ENCODE data around the gene SLC26A5. TPM values are rescaled to one million over a fixed set of nuclear protein-coding genes. Genes with fewer than 3 reads are reported as not detected.

SLC26A5 gene
- total RNA-seq, 1 donor from 2014 or later: not detected

GRCh38 chr7:103398483-103399127 lies 47.4 kb downstream of the SLC26A5 start:
- no peak for TF ChIP-seq CTCF (conservative IDR thresholded peaks at IDR 0.05)
- DNase-seq (ENCODE audit: extremely low spot score, unreplicated experiment): no peak
- H3K36me3 Mint-ChIP-seq: no peaks in the 10 kb centered on the region
- H3K9me3 Mint-ChIP-seq: no peaks in the 10 kb centered on the region
- no peaks in the 10 kb centered on the region for H3K4me1 Mint-ChIP-seq (ENCODE audit: unreplicated experiment)
- H3K27me3 Mint-ChIP-seq: peaks cover 15% of the 10 kb centered on the region
- H3K4me3 Mint-ChIP-seq: no peak overlapping the region
- H3K27ac Mint-ChIP-seq: no peak overlapping the region

- Mint-ChIP-seq H3K36me3 (no peaks in the 10 kb centered on the region), H3K9me3 (no peaks in the 10 kb centered on the region)
- no peak for TF ChIP-seq CTCF (conservative IDR thresholded peaks at IDR 0.05)
Measured at GRCh38 chr7:103396471-103396870, 49.5 kb downstream of the SLC26A5 start.

GRCh38 chr7:103395071-103395470 lies 50.9 kb downstream of the SLC26A5 start:
- no peak overlapping the region for H3K27ac Mint-ChIP-seq
- H3K4me3 Mint-ChIP-seq: no peak overlapping the region
- TF ChIP-seq CTCF (conservative IDR thresholded peaks at IDR 0.05): no peak
- DNase-seq (ENCODE audit: extremely low spot score, unreplicated experiment): no peak
- peaks cover 3% of the 10 kb centered on the region for H3K27me3 Mint-ChIP-seq
- no peaks in the 10 kb centered on the region for H3K4me1 Mint-ChIP-seq (ENCODE audit: unreplicated experiment)
- no peaks in the 10 kb centered on the region for H3K9me3 Mint-ChIP-seq
- no peaks in the 10 kb centered on the region for H3K36me3 Mint-ChIP-seq

More at GRCh38 chr7:103396471-103396870, 49.5 kb downstream of the SLC26A5 start:
- Mint-ChIP-seq H3K27me3 (peaks cover 6% of the 10 kb centered on the region), H3K4me1 (ENCODE audit: unreplicated experiment) (no peaks in the 10 kb centered on the region), H3K4me3 (no peak overlapping the region), H3K27ac (no peak overlapping the region)
- no peak for DNase-seq (ENCODE audit: extremely low spot score, unreplicated experiment)

GRCh38 chr7:103394566-103394965 lies 51.4 kb downstream of the SLC26A5 start:
- Mint-ChIP-seq H3K27me3 (peaks cover 3% of the 10 kb centered on the region), H3K27ac (no peak overlapping the region), H3K4me3 (no peak overlapping the region), H3K9me3 (no peaks in the 10 kb centered on the region), H3K36me3 (no peaks in the 10 kb centered on the region), H3K4me1 (ENCODE audit: unreplicated experiment) (no peaks in the 10 kb centered on the region)
- no peak for DNase-seq (ENCODE audit: extremely low spot score, unreplicated experiment)
- no peak for TF ChIP-seq CTCF (conservative IDR thresholded peaks at IDR 0.05)

- H3K4me3 Mint-ChIP-seq: no peak overlapping the region
- no peak overlapping the region for H3K27ac Mint-ChIP-seq
- DNase-seq (ENCODE audit: extremely low spot score, unreplicated experiment): no peak
- TF ChIP-seq CTCF (conservative IDR thresholded peaks at IDR 0.05): no peak
- H3K27me3 Mint-ChIP-seq: peaks cover 3% of the 10 kb centered on the region
- no peaks in the 10 kb centered on the region for H3K9me3 Mint-ChIP-seq
- no peaks in the 10 kb centered on the region for H3K36me3 Mint-ChIP-seq
- H3K4me1 Mint-ChIP-seq (ENCODE audit: unreplicated experiment): no peaks in the 10 kb centered on the region
Measured at GRCh38 chr7:103391976-103392375, 54.0 kb downstream of the SLC26A5 start.

Data from type B pancreatic cell (in vitro differentiated cells).